Measurements from ENCODE around the gene ARRB1.
"Not testable (repeated sequence)": the region's sequence is repeated elsewhere in the genome, so short reads cannot be mapped to it uniquely, and the experiment has no call there.

The ARRB1 gene

DNA sequence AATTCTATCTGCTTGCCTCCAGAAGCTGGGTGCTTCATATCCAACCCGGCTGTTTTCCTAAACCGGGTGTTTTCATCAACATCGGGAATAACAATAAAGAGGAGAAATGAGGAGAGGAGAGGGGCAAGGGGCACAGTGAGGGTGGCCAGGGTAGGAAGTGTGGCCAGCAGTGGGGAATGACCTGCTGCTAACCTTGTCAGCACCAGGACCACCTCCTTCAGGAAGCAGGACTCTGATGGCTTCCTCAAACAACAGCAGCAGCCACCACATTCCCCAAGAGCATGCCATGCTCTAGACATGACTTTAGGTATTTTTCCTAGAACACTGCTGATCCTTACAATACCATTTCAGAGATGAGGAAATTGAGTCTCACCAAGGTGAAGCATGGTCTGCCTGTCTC, 58.5 kb downstream of the ARRB1 start:
- no peak for DNase-seq

- DNase-seq, result no peak
Measured at GRCh38 chr11:75291741-75292140, 59.7 kb downstream of the ARRB1 start.

DNA sequence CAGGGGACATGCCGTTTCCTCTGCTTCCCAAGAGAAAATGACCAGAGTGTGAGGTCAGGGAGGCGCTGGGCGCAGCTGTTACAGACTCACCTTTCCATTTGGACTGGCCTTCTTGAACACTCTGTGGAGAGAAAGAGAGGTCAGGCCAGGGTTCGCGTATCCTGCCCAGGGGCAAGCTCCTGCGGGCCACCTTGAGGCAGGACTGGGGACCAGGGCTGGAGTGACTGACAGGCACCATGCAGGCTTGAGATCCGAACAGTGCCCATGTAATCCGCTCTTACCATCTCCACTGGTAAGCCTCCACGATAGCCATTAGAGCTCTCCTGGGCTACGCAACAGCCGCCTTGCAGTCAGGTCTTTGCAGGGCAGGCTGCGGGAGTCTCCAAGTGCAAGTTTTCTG, 61.5 kb downstream of the ARRB1 start:
- no peak for DNase-seq

DNA sequence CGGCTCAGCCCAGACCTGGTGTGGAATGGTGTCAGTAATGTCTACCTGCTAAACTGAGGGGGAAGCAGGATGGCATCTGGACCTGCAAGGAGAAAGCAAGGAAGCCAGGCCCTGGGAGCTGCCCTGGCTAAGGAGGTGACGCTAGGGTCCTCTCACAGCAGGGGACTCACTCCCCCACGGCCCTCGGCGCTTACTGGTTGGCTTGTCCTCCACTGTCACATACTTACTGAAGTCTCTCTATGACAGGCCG, 62.0 kb downstream of the ARRB1 start:
- no peak for DNase-seq

DNA sequence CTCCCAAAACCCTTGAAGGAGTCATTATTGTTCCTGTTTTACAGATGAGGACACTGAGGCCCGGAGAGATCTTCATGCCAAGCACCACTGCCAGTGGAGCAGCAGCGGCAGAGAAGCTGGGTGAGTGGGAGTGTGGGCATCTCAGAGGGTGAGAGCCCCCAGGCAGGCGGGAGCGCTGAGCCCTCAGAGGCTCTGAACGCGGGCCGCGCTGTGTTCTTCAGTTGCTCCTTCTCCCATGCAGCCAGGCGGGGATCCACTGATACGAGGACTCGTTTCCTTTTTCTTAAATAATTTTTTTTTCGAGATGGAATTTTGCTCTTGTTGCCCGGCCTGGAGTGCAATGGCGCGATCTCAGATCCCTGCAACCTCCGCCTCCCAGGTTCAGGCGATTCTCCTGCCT, 63.9 kb downstream of the ARRB1 start:
- DNase-seq, result no peak

GRCh38 chr11:75286826-75287465, 64.5 kb downstream of the ARRB1 start:
- no peak for DNase-seq

GRCh38 chr11:75285776-75286360, 65.6 kb downstream of the ARRB1 start:
- no peak for DNase-seq

DNA sequence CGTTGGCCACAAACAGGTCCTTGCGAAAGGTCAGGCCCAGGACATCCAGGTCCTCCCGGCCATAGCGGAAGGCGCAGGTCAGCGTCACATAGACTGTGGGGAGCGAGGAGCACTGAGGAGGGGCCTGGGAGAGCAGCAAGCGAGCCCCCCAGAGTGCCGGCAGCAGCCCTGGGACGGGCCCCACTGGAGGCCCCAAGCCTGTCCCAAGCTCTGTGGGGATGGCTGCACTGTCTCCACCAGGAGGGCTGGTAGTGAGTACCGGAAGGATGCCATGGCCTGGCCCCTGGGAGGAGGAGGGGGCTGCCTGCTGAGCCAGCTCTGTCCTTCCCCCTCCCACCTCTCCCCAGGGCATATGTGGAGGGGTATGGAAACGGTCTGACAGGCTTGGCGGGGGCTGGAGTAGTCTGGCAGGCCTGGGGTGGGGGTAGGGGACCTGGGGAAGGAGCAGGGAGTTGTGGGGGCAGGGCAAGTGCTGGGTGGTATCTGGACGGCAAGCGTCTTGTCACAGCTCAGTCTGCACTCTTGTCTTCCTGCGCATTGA, 68.0 kb downstream of the ARRB1 start:
- no peak for DNase-seq

DNA sequence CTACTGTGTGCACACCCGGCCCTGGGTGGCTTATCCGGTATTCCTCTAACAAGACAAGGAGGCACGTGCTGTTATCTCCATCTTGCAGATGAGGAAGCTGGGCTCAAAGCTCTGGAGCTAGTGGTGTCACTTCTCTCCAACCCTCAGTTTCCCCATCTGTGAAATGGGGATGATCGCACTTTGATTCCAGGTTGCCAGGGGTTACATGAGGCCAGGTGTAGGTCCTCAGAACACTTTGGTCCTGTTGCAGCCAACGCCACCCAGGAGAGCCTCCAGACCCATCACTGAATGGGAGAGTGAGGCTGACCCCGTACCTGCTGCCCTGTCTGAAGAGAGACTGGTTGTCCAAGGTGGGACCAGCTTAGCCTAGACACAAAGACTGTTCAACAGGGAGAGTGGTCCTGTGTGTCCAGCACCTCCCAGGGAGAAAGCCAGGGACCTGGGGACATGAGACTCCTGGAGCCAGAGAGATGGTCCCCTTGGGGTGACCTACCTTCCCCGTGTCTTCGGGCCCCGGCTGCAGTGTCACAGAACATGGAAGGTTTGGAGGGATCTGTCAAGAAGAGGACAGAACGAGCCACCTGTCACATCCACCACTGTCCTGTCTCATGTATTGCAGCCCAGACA, 69.9 kb downstream of the ARRB1 start:
- no peak for DNase-seq

DNA sequence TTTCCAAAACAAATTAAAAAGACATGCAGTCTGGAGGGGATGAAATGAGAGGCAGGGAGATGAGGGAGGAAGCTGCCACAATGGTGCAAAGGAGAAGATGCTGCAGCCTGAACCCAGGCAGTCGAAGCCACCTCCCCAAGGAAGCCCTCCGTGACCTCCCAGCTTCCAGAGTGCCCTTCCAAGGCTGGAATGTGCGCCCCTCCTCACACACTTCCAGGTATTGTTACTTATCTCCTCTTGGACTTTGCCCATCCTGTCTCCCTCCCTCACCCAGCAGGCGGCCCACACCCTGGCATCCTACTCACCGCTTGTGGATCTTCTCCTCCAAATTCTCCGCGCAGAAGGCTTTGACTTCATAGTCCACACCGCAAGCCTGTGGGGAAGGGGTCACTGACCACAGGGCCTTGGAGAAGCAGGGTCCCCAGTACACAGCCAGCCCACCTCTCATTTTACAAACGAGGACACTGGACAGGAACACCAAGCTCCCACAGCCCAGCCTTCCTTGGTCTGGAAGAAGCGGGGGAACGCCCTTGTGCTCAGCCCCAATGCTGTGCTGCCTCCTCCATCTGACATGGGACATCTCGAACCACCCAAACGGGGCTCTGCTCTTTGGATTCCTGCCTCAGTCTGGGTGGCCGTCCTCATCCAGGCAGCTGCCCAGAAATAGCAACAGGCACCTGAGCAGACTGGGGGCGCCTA, 70.5 kb downstream of the ARRB1 start:
- DNase-seq, result no peak

DNA sequence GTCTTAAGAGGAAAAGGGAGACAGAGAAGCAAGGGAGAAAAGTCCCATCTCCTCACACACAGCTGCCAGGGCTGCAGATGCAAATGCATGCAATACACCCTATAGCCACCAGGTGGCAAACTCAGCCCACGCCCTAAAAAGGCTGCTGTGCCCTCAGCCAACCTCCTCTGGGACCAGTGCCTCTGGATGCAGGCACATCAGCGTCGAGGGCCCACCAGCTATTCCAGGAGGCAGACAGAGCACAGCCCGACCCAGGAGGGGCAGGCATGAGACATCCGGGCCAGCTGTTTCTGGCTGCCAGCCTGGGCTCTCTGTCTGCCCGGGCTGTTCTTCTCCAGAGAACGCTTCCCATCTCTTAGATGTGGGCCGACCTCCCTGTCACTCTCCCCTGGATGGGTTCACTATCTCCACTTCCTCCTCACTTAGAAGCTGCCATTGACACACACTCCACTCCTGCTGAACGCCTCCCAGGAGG, 71.2 kb downstream of the ARRB1 start:
- peak; percentile 68 for DNase-seq

DNA sequence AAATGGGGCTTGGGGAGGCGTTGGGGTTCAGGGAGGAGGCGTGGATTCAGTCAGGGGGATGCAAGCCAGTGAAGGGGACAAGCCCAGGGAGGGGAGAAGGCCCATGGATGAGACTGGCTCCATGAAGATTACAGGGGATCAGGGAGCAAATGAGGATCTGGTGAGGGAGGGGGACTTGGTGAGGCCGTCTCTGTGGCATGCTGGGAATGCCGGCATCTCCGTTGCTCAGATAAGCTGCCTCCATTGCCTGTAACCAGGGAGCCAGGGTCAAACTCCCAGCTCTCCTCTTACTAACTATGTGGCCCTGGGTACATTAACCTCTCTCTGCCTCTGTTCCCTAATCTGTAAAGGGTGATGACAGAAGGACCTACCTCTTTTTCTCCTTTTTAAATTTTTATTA, 72.2 kb downstream of the ARRB1 start:
- DNase-seq, result no peak

DNA sequence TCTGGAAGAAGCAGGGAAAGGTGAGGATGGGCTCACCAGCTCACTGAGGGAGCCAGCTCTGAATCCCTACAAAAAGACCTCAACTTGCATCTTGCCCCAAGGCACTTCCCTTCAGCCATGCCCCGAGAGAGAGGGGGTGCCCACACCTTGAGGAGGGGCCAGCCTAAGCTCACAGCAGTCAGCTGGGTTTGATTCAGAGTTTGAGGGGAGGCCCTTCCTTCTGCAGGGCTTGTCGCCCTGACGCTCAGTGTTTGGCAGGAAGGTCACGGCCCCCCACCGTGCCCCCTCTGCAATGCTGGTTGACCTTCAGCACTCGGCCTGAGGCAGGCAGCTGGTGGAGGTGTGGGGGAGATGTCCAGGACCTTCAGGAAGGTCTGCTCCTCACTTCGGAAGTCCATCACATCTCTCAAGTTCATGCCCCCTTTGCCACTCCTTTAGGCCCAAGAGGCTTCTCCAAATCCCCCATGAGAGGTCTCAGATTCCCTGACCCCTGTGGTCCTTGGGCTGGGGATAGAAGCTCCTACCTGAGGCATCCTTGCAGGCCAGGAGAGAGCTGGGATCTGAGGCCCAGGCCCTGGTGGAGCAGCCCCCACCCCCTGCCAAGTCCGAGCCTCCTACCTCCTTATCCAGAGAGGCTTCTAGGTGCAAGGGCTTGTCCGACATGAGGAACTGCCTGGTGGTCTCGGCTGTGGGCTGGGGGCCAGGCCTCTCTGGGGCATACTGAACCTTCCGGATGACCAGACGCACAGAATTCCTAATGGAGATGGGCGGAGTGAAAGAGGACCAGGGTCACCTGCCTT, 73.3 kb downstream of the ARRB1 start:
- no peak for DNase-seq

- no peak for DNase-seq
Measured at GRCh38 chr11:75277211-75277805, 74.2 kb downstream of the ARRB1 start.

DNA sequence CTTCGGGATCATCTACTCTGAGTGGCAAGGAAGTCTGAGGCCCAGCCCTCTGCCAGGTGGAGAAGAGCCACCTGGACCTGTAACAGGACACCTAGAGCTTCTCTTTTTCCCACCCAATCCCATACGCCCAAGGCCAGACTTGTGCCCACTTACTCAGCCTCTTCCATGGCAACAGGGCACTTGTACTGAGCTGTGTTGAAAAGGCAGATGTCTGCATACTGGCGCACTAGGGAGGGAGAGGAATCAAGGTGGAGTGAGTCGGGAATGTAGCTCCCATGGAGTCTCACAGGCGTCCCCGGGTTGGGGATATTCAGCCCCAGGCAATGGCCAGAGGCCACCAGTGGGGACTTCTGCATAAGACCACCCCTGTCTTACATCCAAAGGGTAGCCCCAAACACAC, 74.8 kb downstream of the ARRB1 start:
- DNase-seq, result peak; percentile 98

GRCh38 chr11:75276186-75276585, 75.3 kb downstream of the ARRB1 start:
- no peak for DNase-seq

DNA sequence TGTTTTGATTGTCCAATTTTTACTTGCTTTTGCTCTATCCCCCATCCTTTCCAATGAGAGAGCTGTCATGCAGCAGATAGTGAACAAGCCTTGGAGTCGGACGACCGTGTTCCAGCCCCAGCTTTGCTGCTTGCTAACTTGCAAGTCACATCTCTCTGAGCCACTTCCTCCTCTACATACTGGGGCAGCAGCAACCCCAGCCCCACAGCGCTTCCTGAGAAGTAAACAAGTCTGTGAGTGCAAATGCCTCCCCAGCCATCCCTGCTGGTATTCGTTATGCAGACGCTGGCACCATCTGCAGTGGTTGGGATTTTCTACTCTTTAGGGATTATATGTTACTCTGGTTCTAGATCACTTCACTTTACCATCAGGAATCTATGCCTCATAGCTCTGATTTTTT, 75.9 kb downstream of the ARRB1 start:
- no peak for DNase-seq

GRCh38 chr11:75274716-75275115, 76.7 kb downstream of the ARRB1 start:
- DNase-seq, result not testable (repeated sequence)

GRCh38 chr11:75273411-75274391, 77.8 kb downstream of the ARRB1 start:
- no peak for DNase-seq

GRCh38 chr11:75272821-75273301, 78.6 kb downstream of the ARRB1 start:
- no peak for DNase-seq

GRCh38 chr11:75272391-75272790, 79.1 kb downstream of the ARRB1 start:
- no peak for DNase-seq
